ENCODE measurements around the gene PLEKHG5. TPM values are rescaled to one million over a fixed set of nuclear protein-coding genes. Genes with fewer than 3 reads are reported as not detected.

PLEKHG5 gene, protein sequence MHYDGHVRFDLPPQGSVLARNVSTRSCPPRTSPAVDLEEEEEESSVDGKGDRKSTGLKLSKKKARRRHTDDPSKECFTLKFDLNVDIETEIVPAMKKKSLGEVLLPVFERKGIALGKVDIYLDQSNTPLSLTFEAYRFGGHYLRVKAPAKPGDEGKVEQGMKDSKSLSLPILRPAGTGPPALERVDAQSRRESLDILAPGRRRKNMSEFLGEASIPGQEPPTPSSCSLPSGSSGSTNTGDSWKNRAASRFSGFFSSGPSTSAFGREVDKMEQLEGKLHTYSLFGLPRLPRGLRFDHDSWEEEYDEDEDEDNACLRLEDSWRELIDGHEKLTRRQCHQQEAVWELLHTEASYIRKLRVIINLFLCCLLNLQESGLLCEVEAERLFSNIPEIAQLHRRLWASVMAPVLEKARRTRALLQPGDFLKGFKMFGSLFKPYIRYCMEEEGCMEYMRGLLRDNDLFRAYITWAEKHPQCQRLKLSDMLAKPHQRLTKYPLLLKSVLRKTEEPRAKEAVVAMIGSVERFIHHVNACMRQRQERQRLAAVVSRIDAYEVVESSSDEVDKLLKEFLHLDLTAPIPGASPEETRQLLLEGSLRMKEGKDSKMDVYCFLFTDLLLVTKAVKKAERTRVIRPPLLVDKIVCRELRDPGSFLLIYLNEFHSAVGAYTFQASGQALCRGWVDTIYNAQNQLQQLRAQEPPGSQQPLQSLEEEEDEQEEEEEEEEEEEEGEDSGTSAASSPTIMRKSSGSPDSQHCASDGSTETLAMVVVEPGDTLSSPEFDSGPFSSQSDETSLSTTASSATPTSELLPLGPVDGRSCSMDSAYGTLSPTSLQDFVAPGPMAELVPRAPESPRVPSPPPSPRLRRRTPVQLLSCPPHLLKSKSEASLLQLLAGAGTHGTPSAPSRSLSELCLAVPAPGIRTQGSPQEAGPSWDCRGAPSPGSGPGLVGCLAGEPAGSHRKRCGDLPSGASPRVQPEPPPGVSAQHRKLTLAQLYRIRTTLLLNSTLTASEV
- 11.2 and 15.4 TPM in 2 replicates for total RNA-seq

DNA sequence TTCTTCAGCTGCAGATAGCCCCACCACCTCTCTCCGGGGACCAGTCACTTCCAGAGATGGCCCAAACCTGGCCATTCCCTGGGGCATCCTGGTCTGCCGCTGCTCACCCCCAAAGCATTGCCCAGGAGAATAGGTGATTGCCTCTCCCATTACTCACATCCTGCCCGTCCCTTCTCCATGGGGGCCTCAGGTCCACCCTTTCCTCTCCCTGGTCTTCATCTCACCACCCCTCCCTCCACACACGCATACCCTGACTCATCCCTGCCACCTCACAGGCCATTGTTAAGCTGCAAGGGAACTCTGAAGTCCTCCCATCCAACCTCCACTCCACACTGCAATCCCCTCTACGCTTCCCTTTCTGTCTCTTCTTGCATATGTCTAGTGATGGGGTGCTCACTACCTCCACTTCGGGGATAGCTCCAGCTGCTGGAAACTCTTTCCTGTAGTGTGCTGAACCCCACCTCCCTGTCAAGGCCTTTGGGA, at the start of gene PLEKHG5:
TSS of gene PLEKHG5 (minus strand) at position 188 of the 483 bp plus-strand sequence. CDS start 14,096 bp downstream, outside the sequence.

DNA sequence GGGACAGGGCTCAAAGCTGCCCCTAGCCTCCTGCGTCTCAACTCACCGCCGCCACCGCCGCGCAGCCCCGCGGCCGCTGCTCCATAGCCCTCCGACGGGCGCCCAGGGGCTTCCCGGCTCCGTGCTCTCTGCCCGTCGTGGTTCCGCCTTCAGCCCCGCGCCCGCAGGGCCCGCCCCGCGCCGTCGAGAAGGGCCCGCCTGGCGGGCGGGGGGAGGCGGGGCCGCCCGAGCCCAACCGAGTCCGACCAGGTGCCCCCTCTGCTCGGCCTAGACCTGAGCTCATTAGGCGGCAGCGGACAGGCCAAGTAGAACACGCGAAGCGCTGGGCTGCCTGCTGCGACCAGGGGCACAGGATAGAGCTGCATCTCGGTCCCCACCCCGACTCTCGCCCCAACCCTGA, 25.4 kb downstream of the PLEKHG5 start, which contains the start of gene TNFRSF25:
TSS of gene TNFRSF25 (minus strand) at position 151 of the 400 bp plus-strand sequence. CDS start at position 85, 66 bp downstream.

DNA sequence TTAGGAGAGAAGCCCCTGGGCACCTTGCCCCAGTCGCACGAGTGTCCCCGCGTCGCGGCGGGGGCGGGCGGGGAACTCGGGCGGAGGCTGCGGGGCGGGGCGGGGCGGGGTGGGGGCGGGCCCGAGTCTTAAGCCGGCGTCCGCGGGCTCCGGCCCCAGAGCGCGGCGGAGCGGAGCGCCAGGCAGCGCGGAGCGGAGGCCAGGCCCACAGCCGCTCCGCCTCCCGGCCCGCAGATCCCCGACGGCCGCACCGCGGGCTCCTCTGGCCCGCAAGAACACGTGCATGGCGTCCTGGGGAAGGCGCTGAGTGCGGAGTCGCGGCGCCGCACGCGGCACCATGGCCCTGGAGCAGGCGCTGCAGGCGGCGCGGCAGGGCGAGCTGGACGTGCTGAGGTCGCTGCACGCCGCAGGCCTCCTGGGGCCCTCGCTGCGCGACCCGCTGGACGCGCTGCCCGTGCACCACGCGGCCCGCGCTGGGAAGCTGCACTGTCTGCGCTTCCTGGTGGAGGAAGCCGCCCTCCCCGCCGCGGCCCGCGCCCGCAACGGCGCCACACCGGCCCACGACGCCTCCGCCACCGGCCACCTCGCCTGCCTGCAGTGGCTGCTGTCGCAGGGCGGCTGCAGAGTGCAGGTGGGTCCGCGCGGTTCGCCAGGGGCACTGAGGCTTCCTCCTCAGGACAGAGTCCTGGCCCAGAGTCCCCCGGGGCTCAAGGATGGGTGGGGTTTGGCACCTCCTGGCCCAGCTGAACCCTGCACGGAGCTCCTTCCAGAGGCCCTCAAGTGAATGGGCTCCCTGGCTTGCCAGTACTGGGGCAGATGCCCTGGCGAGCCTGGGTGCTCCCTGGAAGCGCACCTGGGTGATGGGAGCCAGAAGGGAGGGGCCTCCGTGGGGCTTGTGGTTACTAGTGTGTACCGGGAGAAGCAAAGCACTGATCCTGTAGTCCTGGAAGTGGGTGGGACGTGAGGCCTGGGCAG, 66.6 kb downstream of the PLEKHG5 start, which contains the start of gene ESPN:
TSS of gene ESPN (plus strand) at position 158 of the 975 bp plus-strand sequence. CDS start at position 338, 180 bp downstream.

DNA sequence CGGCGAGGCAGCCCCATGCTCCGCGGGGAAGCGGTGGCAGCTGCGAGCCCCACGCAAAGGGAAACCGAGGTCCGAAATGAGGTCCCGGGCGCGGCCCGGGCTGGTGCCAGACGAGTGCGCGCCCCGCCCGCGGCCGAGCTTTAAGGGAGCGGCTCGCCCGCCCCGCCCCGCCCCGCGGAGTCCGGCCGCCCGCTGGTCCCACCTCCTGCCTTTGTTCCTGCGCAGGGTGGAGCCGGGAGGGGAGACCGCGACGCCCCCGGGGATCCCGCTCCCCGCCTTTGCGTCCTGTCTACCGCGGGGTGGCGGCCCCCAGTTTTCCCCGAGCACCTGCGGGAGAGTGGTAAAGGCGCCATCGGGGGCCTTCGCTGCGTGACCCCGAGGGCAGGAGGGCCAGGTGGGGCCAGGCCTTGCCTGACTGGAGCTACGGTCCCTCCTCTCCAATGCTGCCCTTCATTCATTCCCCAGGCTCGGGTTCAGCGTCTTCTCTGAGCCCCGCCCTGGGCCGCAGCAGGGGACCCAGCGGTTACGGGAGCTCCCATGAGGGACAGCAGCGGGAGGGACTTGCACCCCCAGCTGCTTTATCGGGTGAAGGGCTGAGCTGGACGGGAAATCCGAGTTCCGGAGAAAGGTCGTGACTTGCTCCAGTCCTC, 71.5 kb downstream of the PLEKHG5 start, which contains the start of gene HES2:
TSS of gene HES2 (minus strand) at position 116 of the 650 bp plus-strand sequence. CDS start at position 17, 99 bp downstream.

Other genes starting within 250 kb of the PLEKHG5 start
- gene HES3, start 247.5 kb downstream of the PLEKHG5 start, total RNA-seq, result not detected in 2 replicates
- 6.6 and 11.3 TPM in 2 replicates for gene GPR153, start 230.6 kb downstream of the PLEKHG5 start, total RNA-seq
- gene ACOT7, start 97.9 kb downstream of the PLEKHG5 start, total RNA-seq, result 15.9 and 26.6 TPM in 2 replicates
- gene HES2, start 71.7 kb downstream of the PLEKHG5 start, total RNA-seq, result 0.09 and 0.16 TPM in 2 replicates
- gene ESPN, start 66.9 kb downstream of the PLEKHG5 start, total RNA-seq, result 0.17 TPM in 1 of 2 replicates, not detected in the other
- gene TNFRSF25, start 25.5 kb downstream of the PLEKHG5 start, total RNA-seq, result 4.3 and 4.7 TPM in 2 replicates
- gene NOL9, start 62.8 kb upstream of the PLEKHG5 start, total RNA-seq, result 10.1 and 11.8 TPM in 2 replicates
- 0.16 and 0.17 TPM in 2 replicates for gene TAS1R1, start 63.6 kb upstream of the PLEKHG5 start, total RNA-seq
- gene ZBTB48, start 88.3 kb upstream of the PLEKHG5 start, total RNA-seq, result 15.1 and 16.0 TPM in 2 replicates
- gene KLHL21, start 111.2 kb upstream of the PLEKHG5 start, total RNA-seq, result 39.6 and 65.8 TPM in 2 replicates
- gene PHF13, start 122.1 kb upstream of the PLEKHG5 start, total RNA-seq, result 10.9 and 12.4 TPM in 2 replicates
- 17.3 and 18.4 TPM in 2 replicates for gene THAP3, start 133.2 kb upstream of the PLEKHG5 start, total RNA-seq
- 36.3 and 62.0 TPM in 2 replicates for gene DNAJC11, start 210.1 kb upstream of the PLEKHG5 start, total RNA-seq

Data from bronchial smooth muscle cell (primary cell).